Stimulated activated naive CD8-positive, alpha-beta T cell treated with anti-CD3 and anti-CD28 coated beads, Interleukin-15, Interleukin-2, amounts not matched to agents 100 U/mL and 50 U/mL, for 24 hours (primary cell): ENCODE measurements around the gene ACTMAP.
"Not testable (repeated sequence)": the region's sequence is repeated elsewhere in the genome, so short reads cannot be mapped to it uniquely, and the experiment has no call there.

Source experiments
- ATAC-seq: fragments of 150-1000 bp; cut with Tn5 transposase; one replicate; pipeline ENCODE4 v1.10.0; 2021
- DNase-seq: peaks from one replicate; pipeline ENCODE4 v3.0.0; 2021

The ACTMAP gene, protein sequence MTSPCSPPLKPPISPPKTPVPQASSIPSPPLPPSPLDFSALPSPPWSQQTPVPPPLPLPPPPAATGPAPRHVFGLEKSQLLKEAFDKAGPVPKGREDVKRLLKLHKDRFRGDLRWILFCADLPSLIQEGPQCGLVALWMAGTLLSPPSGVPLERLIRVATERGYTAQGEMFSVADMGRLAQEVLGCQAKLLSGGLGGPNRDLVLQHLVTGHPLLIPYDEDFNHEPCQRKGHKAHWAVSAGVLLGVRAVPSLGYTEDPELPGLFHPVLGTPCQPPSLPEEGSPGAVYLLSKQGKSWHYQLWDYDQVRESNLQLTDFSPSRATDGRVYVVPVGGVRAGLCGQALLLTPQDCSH

DNA sequence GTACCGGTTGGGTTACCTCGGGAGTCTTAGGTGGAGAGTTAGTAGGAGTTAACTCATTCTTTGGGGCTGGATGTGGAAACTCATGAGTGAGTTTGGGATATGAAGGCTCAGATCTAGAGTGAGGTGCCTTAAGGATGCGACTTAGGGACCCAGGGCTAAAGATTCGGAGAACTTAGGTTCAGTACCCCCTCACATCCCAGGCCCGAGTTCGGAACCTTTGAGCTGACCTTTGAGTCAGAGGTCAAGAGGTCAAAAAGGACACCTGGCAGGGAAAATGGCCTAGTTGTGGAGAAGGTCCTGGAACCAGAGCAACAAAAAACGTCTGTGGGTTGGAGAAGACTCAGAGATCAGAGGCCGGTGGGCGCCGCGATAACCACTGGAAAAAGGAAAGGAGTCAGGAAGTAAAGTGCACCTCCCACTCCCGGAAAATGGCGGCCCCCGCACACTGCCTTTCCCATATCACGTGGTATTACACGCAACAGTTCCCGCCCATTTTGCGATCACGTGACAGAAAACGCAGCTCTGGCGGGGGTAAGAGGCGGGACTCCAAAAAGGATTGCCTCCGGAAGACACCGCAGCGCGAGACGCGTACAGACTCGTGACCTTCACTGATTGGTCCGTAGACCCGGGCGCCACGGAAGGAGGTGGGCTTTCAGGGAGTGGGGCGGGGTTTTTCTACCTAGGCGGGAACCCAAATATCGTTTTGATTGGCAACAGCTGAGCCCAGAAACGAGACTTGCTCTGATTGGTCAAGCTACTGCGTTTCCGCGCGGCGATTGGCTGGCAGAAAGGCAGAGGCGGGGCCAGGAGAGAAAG is at the start of gene ACTMAP:
ACTMAP (minus strand) TSS at position 420 of the 816 bp plus-strand sequence. CDS start 674 bp downstream, outside the sequence.
- ATAC-seq (peak; percentile 88), DNase-seq (peak; percentile 99)

DNA sequence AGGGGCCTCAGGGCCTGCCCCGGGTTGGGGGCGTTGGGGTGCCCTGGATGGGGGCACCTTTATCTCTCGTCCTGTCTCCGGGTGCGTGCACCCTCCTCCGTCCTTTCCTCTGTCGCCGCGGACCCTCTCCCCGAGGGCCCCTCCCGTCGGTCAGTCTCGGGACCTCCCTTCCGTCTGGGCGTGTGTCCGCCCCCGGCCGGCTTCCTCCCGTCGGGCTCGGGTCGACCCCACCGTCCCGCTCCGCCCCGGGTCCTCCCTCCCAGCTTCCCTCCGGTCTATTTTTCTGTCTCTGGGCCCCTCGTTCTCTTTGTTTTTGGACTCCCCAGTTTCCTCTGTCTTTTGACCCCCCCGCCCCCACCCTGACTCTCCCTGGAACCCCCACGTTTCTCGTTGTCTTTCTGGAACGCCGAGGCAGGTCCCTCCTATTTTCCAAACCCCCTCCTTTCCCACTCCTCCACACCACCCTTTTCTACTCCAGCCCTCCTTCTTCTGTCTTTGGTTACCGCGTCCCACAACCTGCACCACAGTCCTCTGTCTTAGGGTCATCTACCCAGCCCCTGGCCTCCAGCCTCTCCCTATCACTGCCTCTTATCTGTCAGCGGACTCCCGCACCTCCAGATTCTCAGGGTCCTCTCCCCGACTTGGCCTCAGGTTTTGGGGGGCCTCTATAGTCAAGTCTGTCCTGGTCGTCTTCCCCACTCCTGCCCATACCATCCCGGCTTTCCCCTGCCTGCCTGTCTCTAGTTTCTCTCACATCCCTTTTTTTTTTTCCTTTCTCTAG is 49.5 kb upstream of the ACTMAP start:
- peak; percentile 61 for DNase-seq
- no peak for ATAC-seq

DNA sequence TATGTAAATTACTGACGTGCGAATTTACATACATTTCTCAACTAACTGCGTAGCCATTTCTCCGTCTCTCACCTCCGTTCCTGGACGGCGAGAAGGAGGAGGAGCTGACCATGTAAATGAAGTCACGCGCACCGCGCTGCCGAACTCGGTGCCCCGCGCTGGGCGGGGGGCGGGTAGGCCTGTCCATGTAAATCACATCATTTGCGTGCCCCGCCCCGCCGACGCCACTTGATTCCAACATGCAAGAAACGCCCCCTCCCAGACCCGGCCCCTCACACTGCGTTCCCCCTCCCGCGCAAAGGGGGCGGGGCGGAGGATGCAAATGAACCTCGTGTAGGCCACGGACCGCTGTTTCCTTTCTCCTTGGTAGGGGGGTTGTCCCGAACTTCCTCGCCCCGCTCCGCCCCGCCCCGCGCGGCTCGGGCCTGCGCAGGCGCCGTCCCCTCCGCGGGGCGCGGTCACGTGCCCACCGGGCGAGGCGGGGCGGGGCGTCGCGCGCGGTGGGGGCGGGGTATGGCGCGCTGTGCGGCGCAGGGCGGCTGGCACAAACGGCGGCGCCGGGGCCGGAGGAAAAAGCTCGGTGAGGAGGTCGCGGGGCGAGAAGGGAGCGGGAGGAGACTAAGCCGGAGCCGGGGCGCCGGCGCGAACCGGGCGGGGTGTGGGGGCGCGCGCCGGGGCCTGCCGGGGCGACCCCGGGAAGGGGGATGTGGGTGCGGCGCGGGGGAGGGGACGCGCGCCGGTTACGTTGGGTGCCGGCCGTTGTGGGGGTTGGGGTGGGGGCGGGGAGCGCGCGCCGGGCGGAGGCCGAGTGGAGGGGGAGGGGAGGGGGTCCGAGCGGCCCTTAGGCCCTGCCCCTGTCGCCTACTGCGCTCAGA is 48.6 kb upstream of the ACTMAP start, which contains the start of gene EGLN2:
EGLN2 (plus strand) TSS at position 509 of the 875 bp plus-strand sequence. CDS start 1,382 bp downstream, outside the sequence.
- DNase-seq (peak; percentile 100), ATAC-seq (peak; percentile 87)

DNA sequence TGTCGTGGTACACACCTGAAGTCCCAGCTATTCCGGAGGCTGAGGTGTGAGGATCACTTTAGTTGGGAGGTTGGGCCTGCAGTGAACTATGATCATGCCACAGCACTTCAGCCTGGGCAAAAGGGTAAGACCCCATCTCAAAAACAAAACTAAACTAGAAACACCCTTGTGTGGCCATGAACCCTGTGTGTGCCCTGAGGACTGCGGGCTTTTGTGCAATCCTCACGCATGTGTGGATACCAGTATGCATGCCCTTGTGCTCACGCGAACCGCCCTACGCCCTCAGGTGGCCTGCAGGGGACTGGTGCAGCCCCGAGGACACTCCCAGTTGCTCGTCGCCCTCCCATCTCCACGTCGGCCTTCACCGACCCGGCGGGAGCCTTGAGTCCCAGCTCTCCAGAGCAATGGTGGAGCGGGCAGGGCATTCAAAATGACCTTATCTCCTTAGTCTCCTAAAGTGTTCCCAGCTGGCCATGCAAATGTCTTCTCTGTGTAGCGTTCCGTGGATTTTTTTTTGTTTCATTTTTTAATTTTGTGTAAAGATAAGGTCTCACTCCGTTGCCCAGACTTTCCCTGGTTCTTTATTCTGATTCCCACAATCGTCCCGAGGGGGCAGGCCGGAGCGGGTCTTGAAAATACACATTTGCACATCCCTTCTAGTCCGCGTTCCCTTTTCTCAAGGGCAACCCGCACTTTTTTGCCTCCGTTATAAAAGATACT is 47.8 kb upstream of the ACTMAP start:
- ATAC-seq, result peak; percentile 41
- peak; percentile 74 for DNase-seq

DNA sequence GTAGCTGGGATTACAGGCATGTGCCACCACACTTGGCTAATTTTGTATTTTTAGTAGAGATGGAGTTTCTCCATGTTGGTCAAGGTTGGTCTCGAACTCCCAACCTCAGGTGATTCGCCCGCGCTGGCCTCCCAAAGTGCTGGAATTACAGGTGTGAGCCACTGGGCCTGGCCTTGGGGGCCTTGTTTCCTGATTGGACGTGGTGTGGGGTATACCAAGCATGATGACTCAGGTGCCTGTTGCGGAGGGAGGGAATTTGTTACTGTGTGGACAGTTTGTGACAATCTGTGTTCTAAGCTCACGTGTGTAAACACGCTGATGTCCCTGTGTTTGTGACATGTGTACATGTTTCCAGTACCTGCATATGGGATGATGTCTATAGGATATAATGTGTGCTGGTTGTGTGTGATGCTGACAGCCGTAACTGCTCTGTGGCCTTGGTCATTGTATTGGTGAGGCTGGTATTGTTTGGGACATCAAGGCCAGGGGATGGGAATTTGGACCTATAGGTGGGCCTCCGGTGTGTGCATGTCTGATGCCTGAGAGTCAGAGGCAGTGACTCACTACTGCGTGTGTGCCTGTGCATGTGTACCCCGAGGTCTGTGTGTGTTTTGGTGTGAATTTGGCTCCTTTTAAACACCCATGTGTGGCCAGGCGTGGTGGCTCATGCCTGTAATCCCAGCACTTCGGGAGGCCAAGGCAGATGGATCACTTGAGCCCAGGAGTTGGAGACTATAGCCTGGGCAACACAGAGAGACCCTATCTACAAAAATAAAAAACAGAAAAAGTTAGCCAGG is 47.1 kb upstream of the ACTMAP start:
- ATAC-seq (no peak), DNase-seq (no peak)

GRCh38 chr19:40791996-40792395 is 41.7 kb upstream of the ACTMAP start:
- DNase-seq (no peak), ATAC-seq (no peak)

- ATAC-seq, result no peak
- no peak for DNase-seq
Measured at GRCh38 chr19:40791349-40791748, 41.1 kb upstream of the ACTMAP start.

GRCh38 chr19:40786060-40787037 is 36.1 kb upstream of the ACTMAP start:
- ATAC-seq (no peak), DNase-seq (no peak)

GRCh38 chr19:40785526-40785925 is 35.2 kb upstream of the ACTMAP start:
- ATAC-seq (peak; percentile 34), DNase-seq (no peak)

GRCh38 chr19:40784146-40784545 is 33.9 kb upstream of the ACTMAP start:
- not testable (repeated sequence) for ATAC-seq, DNase-seq

DNA sequence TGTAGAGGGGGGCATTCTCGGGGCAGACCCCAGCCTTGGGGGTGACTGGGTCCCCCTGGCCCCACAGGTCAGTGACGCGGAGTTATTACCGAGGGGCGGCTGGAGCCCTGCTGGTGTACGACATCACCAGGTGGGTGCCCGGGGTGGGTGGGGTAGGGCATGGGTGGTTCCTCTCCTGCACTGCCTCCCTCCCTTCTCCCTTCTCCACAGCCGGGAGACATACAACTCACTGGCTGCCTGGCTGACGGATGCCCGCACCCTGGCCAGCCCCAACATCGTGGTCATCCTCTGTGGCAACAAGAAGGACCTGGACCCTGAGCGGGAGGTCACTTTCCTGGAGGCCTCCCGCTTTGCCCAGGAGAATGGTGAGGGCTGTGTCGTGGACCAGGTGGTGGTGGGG is 33.4 kb upstream of the ACTMAP start:
- DNase-seq (no peak), ATAC-seq (no peak)

DNA sequence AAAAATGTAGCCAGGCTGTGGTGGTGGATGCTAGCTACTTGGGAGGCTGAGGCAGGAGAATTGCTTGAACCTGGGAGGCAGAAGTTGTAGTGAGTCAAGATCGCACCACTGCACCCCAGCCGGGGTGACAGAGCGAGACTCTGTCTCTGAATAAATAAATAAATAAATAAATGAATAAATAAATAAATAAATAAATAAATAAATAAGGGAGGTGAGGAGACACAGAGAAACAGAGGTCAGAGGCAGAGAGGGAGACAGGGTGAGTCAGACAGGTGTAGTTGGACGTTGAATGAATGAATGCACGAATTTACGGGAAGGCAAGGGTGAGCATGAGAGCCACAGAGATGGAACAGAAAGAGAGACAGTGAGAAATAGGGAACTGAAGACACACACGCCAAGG is 30.9 kb upstream of the ACTMAP start:
- no peak for DNase-seq
- ATAC-seq, result no peak

GRCh38 chr19:40780582-40780981 is 30.3 kb upstream of the ACTMAP start:
- DNase-seq, result no peak
- no peak for ATAC-seq

DNA sequence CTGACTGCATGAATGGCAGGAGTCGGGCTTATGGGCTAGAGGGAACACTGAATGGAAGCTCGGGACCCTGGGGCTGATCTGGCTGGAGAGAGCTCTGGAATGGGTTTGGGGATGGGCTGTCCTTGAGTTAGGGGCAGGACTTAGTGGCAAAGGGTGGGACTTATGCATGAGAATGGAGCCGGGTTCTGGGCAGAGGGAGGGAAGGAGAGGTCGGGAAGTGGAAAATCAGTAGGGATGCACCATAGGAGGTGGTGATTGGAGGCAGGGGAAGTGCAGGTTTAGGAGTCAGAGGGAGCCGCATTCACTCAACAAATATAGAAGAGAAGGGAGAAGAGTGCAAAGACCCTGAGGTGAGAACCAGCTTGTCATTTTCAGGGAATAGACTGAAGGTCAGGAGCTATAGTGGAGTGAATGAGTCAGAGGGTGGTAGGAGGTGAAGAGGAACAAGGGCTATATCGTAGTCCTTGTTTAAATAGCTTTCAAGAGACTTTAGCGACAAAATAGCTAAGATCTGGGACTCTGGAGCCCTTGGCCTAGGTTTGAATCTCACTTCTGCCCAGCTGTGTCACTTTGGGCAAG is 28.5 kb upstream of the ACTMAP start:
- peak; percentile 20 for ATAC-seq

DNA sequence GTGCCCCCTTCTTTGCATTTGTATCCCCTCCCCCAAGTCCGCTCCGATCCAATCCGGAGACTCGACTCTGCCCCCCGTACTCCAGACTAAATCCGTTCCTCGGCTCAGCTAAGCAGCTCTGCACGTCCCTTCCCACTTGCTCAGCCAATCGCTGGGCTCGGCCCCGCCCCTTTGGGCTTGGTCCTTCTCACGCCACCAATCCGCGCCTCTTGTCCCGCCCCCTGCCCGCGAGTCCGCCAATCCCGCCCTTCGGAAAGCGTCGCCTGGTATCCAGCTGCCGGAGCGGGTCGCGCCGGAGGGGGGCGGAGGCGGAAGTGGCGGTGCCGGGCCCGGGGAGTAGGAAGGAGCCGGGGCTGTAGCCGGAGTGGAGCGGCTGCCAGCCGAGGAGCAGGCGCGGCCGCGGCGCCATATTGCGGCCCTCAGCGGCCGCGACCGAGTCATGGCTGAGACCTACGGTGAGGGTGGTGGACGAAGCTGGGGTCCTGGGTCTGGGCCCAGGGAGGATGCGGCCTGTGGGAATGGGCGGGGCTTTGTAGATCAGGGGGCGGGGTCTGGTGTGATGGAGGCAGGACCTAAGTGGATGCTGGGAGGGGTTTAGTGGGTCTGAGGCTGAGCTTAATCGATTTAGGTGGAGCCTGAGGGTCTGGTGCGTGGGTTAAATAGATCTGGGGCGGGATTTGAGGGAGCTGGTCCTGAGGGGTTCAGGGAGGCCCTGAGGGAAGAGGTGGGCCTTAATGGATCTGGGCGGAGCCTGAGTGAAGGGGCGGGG is 27.8 kb upstream of the ACTMAP start, which contains the start of gene RAB4B:
RAB4B (plus strand) TSS at position 311 of the 769 bp plus-strand sequence; CDS start at position 440, 129 bp downstream.
- peak; percentile 100 for DNase-seq
- peak; percentile 76 for ATAC-seq

More for the DNA sequence above, 28.5 kb upstream of the ACTMAP start:
- DNase-seq, result no peak

GRCh38 chr19:40777645-40777936 is 27.3 kb upstream of the ACTMAP start:
- DNase-seq (no peak), ATAC-seq (no peak)

DNA sequence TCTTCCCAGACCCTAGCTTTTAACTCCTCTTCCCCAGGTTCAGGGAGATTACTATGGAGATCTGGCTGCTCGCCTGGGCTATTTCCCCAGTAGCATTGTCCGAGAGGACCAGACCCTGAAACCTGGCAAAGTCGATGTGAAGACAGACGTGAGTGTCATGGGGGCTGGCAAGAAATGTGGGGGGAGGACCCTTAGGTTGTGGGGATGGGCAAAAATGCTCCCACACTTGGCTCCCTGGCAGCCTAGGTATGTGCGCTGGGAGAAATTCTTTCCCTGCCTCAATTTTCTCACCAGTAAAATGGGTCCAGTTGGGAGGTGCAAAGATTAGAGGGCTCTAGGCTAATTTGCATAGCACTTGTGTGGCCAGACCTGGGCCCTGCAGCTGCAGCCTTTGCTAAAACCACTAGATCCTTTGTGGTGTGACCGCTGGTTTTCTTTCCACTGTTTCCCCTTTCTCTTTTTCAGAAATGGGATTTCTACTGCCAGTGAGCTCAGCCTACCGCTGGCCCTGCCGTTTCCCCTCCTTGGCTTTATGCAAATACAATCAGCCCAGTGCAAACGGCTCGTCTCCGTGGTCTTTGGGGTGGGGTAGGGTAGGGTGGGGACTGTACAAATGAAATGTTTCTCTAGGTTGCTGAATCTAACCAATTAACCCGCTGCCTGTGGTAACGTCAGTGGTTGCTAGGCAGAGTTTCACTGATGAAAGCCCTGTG is 26.8 kb upstream of the ACTMAP start:
- peak; percentile 88 for DNase-seq
- ATAC-seq, result peak; percentile 71
